T follicular helper cell (primary cell): ENCODE data around the gene NELL1.

Experiments
- DNase-seq: peaks from one replicate; pipeline ENCODE4 v3.0.0-alpha.2; 2020; ENCODE audit warnings: low read depth

The NELL1 gene

GRCh38 chr11:21489416-21490115 is 820.2 kb downstream of the NELL1 start:
- no peak for DNase-seq

- DNase-seq, result no peak
These were observed 823.5 kb downstream of the NELL1 start for GRCh38 chr11:21492931-21493330.

- no peak for DNase-seq
These were observed 825.6 kb downstream of the NELL1 start for GRCh38 chr11:21494946-21495345.

GRCh38 chr11:21495879-21496278 is 826.5 kb downstream of the NELL1 start:
- no peak for DNase-seq

GRCh38 chr11:21501245-21501644 is 831.9 kb downstream of the NELL1 start:
- DNase-seq, result no peak

- DNase-seq, result no peak
These were observed 835.7 kb downstream of the NELL1 start for GRCh38 chr11:21505070-21505469.

GRCh38 chr11:21511835-21512440 is 842.6 kb downstream of the NELL1 start:
- no peak for DNase-seq

- DNase-seq, result no peak
These were observed 844.9 kb downstream of the NELL1 start for GRCh38 chr11:21514316-21514715.

- no peak for DNase-seq
These were observed 850.9 kb downstream of the NELL1 start for GRCh38 chr11:21520244-21520643.

- no peak for DNase-seq
These were observed 859.8 kb downstream of the NELL1 start for GRCh38 chr11:21529187-21529586.

- DNase-seq, result no peak
These were observed 864.9 kb downstream of the NELL1 start for GRCh38 chr11:21534288-21534687.

GRCh38 chr11:21537980-21538379 is 868.6 kb downstream of the NELL1 start:
- DNase-seq, result no peak

GRCh38 chr11:21541187-21541751 is 871.9 kb downstream of the NELL1 start:
- DNase-seq, result no peak

GRCh38 chr11:21543901-21544300 is 874.5 kb downstream of the NELL1 start:
- no peak for DNase-seq

GRCh38 chr11:21545699-21546098 is 876.3 kb downstream of the NELL1 start:
- DNase-seq, result no peak

GRCh38 chr11:21546703-21547102 is 877.3 kb downstream of the NELL1 start:
- no peak for DNase-seq

- no peak for DNase-seq
These were observed 883.5 kb downstream of the NELL1 start for GRCh38 chr11:21552911-21553310.

GRCh38 chr11:21553795-21554194 is 884.4 kb downstream of the NELL1 start:
- DNase-seq, result no peak

GRCh38 chr11:21554284-21554683 is 884.9 kb downstream of the NELL1 start:
- DNase-seq, result no peak

- no peak for DNase-seq
These were observed 887.5 kb downstream of the NELL1 start for GRCh38 chr11:21556926-21557325.

- DNase-seq, result no peak
These were observed 891.1 kb downstream of the NELL1 start for GRCh38 chr11:21560466-21560975.

GRCh38 chr11:21561581-21561980 is 892.2 kb downstream of the NELL1 start:
- no peak for DNase-seq

- DNase-seq, result no peak
These were observed 894.7 kb downstream of the NELL1 start for GRCh38 chr11:21564095-21564494.
